ENCODE measurements around the gene ATP6V0D1. TPM values are rescaled to one million over a fixed set of nuclear protein-coding genes. Genes with fewer than 3 reads are reported as not detected.

The ATP6V0D1 gene
- polyA plus RNA-seq, 3 donors, result 34.0 to 77.2 (median 67.3) TPM

DNA sequence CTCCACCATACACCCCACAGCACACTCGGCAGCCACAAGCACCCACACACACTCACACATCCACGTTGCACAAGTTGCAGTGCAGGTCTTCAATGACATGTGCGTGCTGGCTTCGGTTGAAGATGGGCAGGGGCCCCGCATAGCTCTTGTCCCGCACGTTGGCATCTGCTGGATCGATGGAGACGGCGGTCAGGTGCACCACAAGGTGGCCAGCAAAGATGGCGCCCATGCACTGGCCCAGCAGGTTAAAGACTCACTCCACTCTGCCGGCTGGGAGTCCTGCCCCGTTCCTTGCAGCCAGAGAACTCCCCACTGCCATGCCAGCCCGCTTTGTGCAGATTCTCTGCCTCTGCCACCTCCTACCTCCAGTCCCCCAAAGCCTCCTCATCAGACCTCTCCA is 80.1 kb downstream of the ATP6V0D1 start:
- H3K27ac ChIP-seq (ENCODE audit: low read depth, low read length), result no peak overlapping the region
- WGBS, 3 donors, result 95% methylated on average over 14 of the region's 14 CpGs

DNA sequence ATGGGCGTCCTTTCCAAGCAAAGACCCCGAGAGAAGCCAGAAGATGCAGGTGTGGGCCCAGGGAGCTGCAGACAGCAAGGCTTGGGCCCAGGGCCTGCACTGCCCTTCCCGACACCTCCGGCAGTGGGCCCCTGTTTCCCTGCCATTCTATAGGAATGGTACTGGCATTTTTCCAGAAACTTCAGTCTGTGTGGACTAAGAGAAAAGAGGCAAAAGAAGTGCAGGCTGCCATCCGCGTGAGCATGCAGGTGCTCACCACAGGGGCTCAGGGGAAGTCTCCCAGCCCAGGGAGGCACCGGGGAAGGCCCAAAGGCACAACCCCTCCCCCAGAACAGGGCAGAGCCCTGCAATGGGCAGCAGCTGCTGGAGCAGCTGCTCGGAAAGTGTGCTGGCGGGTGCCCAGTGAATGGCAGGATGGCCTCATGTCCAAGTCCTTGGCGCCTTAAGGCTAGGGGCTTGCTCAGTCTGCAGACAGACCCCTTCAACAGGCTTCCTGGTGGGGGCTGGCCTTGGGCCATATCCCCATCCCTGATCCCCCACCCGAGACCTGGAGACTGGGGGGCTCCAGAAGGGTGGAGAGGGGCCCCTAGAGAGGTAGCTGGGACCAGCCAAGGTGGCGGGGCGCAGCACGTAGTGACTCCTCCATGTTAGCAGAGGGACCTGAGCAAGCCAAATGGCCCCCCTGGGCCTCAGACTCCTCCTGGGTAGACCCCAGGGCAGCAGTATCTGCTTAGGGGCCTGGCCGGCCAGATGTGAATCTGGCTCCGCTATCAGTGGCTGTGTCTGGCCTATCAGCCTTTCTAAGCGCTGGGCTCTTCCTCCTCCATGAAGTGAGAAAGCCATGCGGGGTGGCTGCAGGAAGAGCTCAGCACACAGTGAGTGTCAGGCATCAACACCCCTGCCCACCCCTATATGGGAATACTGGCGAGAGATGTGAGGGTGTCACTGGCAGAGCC is 80.9 kb downstream of the ATP6V0D1 start:
- 72 to 81% (median 76%) methylated on average over 17 to 19 of the region's 19 CpGs for WGBS, 3 donors
- H3K27ac ChIP-seq (ENCODE audit: low read depth, low read length), result no peak overlapping the region

DNA sequence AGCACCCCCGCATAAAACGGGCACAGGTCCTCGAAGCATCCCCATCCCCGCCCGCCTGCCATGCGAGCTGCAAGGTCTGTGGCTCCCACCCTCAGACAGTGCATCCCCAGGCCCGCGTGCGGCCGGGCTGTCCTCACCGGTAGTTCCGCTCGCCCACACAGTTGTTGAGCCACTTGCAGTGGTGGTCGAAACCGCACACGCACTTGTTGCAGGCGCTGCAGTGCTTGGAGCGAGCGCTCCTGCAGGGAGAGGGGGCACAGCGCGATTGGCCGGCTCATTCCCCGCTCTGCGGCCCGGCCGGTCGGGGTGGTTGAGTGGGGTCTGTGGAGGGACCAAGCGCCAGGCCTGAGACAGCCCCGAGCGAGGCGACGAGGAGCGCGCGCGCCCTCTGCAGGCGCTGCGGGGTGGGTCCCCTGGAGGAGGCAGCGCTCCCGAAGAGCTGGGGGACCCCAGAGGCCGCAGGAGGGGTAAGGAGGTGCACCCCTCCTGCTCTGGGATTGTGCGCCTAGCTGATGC is 81.7 kb downstream of the ATP6V0D1 start:
- WGBS, 3 donors, result 29 to 30% (median 30%) methylated on average over 42 of the region's 42 CpGs
- no peak overlapping the region for H3K27ac ChIP-seq (ENCODE audit: low read depth, low read length)

GRCh38 chr16:67398546-67399217 is 82.3 kb downstream of the ATP6V0D1 start:
- no peak overlapping the region for H3K27ac ChIP-seq (ENCODE audit: low read depth, low read length)
- 86 to 92% (median 89%) methylated on average over 19 of the region's 19 CpGs for WGBS, 3 donors

GRCh38 chr16:67397812-67398545 is 83.0 kb downstream of the ATP6V0D1 start:
- H3K27ac ChIP-seq (ENCODE audit: low read depth, low read length), result no peak overlapping the region

DNA sequence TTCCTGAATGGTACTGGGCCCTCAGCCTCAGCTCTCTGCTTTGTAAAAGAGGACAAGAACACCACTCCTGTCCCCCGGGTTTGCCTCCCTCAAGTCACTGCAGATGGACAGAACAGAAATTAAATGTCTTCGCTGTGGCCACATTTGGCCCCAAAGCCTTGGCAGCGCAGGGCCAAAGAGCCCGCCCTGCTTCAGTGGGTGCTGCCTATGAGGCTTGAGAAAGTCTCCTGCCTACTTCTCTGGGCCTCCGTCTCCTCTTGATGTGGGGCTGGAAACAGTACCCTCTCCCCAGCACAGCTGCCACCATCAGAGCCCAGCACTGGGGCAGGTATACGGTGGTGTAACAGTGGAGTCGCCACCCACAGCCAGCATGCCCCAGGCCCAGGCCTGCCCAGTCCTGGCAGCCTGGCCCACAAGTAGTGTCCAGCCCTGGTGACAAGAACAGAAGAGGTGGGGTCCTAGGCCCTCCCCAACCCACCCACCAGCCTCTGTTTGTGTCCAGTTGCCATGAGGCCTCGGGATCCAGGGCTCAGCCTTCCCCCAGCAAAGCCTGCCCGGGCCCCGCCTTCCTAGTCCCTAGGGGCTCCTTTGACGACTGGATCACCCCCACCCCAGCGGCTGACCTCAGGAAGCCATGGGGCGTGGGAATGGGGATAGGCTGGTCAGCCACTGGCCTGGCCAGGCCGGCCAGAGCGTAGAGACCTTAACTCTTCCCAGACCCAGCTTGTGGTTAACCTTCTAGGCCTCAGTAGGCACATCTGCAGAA is 83.7 kb downstream of the ATP6V0D1 start:
- 56 to 81% (median 65%) methylated on average over 14 to 15 of the region's 15 CpGs for whole genome bisulfite sequencing, 3 donors
- H3K27ac ChIP-seq (ENCODE audit: low read depth, low read length), result peak overlapping the region; percentile 19

More at GRCh38 chr16:67397812-67398545, 83.0 kb downstream of the ATP6V0D1 start:
- 81 to 87% (median 86%) methylated on average over 22 of the region's 22 CpGs for WGBS, 3 donors

DNA sequence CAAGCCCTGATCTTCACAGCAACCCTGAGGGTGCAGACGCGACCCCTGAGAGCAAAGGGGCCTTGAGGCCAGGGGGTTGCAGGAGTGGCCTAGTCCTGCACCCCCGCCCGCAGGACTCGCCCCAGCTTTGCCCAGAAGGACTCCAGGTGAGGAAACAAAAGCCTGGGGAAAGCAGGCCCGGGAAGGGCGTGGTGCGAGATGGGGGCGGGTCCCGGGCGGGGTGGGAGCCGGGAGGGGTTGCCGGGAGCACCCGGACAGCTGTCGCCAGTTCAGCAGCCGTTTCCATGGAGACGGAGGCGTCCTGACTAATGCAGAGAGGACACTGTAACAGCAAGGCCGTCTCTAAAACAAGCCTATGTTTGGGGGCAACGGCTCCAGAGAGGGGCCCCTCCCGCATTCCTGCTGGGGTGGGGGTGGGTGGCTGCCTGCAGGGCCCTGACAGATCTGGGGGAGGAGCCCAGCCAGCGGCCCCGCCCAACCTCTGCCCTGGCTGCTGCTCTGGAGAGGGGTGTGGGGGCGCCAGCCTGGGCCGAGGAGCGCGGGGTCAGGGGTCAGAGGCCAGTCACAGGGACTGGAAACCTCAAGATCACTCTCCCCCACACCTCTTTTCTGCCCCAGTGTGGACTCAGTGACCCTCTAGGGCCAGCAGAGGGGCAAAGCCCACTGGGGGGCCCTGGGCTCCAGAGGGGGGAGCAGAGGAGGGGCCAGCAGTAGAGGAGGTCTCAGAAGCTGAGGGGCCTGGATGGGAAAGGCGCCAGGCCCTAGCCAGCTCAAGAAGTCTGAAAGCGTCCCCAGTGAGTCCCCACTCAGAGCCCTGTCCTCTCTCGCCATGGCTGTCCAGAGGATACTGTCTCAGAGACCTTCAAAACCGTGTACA is 84.6 kb downstream of the ATP6V0D1 start:
- 22 to 45% (median 37%) methylated on average over 30 to 31 of the region's 31 CpGs for WGBS, 3 donors
- peak overlapping the region; percentile 19 for H3K27ac ChIP-seq (ENCODE audit: low read depth, low read length)

- WGBS, 3 donors, result 44 to 81% (median 77%) methylated on average over 13 of the region's 13 CpGs
These were observed 85.3 kb downstream of the ATP6V0D1 start for GRCh38 chr16:67395458-67396158.

DNA sequence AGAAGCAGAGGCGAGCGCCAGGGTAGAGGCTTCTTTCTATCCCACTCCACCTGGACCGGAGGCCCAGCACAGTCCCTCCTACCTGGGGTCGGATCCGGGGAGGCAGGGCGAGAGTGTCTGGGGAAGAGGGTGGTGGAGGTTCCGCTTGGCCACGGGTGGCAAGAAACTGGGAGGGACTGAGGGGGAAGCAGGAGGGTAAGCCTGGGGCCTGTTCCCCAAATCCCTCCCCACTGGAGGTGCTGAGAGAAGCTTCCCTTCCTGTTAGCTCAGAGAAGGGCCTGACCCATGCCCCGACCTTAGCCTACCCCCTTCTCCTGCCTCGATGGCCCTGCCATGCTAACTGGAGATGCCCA is 85.9 kb downstream of the ATP6V0D1 start:
- no peak overlapping the region for H3K27ac ChIP-seq (ENCODE audit: low read depth, low read length)
- WGBS, 3 donors, result 63 to 81% (median 65%) methylated on average over 10 of the region's 10 CpGs

More at GRCh38 chr16:67395458-67396158, 85.3 kb downstream of the ATP6V0D1 start:
- H3K27ac ChIP-seq (ENCODE audit: low read depth, low read length), result no peak overlapping the region

DNA sequence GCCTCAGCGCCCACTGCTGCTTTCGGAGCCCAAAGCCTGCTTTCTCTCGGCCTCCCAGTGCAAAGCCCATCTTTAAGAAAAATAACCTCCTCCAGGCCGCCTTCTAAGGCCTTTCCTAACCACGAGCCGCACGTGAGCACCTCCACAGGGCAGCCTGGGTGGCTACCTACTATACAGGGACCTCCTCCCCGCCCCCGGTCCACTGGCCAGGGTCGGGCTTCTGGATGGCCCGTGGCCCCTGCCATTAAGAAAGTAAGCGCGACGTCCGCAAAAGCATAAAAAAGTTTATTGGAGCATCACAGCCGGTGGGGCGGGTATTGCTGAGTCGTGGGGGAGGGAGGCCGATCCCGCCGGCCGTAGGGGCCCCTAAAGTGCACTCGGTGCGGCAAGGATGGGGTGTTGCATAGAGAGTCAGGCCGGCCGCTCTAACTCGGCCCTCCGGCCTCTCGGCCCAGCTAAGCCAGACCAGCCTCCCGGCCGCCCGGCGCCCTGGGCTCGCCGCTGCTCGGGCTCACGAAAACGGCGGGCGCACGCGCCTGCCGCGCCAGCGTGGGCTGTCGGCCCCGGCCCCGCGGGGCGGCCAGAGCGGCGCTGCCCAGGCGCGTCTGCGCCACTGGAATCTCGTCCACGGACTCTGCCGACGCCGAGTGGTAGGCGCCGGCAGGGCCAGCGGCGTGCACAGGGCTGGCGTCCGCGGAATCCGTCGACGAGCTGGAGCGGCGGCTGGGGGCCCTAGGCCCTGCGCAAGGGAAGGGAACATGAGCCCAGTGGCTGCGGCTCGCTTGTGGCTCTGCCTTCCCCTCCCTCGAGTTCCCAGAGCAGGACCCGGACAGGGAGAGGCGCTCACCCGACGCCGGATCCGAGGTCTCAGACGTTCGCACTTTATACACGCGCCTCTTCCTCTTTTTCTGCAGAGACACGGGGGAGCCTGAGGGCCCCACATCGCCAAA is 86.5 kb downstream of the ATP6V0D1 start:
- 24 to 53% (median 29%) methylated on average over 87 to 88 of the region's 88 CpGs for WGBS, 3 donors
- no peak overlapping the region for H3K27ac ChIP-seq (ENCODE audit: low read depth, low read length)

- H3K27ac ChIP-seq (ENCODE audit: low read depth, low read length), result no peak overlapping the region
- 7 to 25% (median 9%) methylated on average over 20 of the region's 20 CpGs for WGBS, 3 donors
These were observed 87.2 kb downstream of the ATP6V0D1 start for GRCh38 chr16:67393788-67394154.

DNA sequence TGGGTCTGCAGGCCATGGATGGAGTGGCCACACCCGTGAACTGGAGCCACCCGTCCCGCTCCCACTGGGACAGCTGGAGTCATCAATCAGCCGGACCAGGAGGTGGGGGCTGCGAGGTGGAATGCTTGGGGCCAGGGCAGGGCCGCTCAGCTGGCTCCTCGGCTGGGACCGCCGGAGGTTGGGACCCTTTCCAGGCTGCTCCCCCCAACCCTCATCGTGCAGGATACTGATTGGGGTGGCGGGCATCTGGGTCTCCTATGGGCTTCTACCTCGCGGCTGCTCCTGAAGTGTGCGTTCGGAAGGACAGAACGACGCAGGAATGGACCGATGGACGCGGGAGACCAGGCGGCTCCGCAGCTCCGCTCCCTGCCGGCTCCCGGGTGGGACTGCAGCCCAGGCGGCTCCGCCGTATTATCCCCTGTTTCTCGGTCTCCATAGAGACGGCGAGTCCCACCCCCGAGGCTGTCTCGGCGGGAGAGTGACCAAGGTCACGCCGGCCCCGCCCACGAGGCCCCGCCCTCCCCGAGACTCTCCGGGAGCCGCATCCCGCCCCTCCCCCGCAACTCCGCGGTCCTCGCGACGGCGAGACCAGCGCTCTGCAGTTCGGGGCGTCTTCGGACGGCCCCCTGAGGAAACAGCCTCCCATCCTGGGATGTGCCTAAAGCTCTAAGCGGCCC is 87.7 kb downstream of the ATP6V0D1 start, which contains the start of gene TPPP3:
Gene TPPP3, minus strand, starts transcription at position 388 of the 677 bp plus-strand sequence. CDS start 2,387 bp downstream, outside the sequence.
- no peak within 1 kb of the TSS for H3K27ac ChIP-seq (ENCODE audit: low read depth, low read length)
- WGBS, 3 donors, result 3 to 6% (median 3%) methylated on average over 51 to 56 of the region's 56 CpGs

DNA sequence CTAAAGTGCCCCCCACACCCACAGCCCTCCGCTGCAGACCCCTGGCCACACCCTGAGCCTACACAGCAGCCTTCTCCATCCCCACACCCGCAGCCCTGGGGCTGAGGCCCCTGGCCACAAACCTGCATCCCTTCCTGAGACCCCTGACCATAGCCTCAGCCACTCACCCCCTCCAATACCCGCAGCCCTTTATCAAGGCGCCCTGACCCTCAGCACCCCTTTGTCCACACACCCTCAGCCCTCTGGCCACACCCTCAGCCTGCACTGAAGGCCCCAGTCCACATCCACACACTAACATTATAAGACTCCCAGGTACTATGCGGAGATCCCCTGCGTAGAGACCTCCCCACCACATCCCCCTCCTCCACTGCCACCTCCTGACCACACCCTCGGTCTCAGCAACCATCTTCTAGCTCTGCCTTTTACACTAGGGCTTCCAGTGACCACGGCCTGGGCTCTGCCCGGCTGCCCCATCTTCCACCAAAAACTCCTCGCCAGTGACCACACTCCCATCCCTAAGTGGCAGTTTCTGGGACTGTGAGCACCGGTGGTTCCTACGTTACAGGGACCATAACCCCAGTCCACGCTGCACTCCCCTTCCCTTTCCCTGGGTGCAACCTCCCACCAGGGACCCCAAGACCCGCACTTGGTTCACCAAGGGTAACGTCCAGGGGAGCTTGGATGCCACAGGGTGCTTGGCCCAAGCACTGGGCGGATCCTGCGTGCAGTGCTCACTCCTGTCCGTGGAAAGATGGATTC is 88.5 kb downstream of the ATP6V0D1 start:
- H3K27ac ChIP-seq (ENCODE audit: low read depth, low read length), result no peak overlapping the region

More for the DNA sequence above, 88.5 kb downstream of the ATP6V0D1 start:
- WGBS, 3 donors, result 62 to 80% (median 64%) methylated on average over 18 of the region's 18 CpGs
